K562 (cell line): Measurements from ENCODE around the gene ZNF316. TPM values are rescaled to one million over a fixed set of nuclear protein-coding genes. Genes with fewer than 3 reads are reported as not detected.

Experiments used
- ATAC-seq: fragments of 200-7000 bp; cut with Tn5 transposase; 3 replicates; pipeline ENCODE4 v1.9.1; 2020; ENCODE audit warnings: moderate library complexity
- BruUV-seq: library from RNA; stranded (reverse); fragments of 400-500 nt; replicated peaks from 2 replicates; lab custom pipeline; 2021; lab: Mats Ljungman, UMichigan
- CTCF ChIA-PET: fragments of 300-600 bp; formaldehyde crosslinking; extraction: SDS; loops from one replicate; lab custom pipeline; 2021; ENCODE audit warnings: low intra/inter-chr PET ratio; lab: Yijun Ruan, JAX
- POLR2A ChIA-PET: fragments of 300-600, 350-650 bp; sonication (Branson Sonifier 250); formaldehyde crosslinking; extraction: SDS; loops from one replicate; lab custom pipeline; 2021; ENCODE audit warnings: antibody characterized with exemption, inconsistent platforms; lab: Yijun Ruan, JAX
- DNase-seq, 4 experiments: peaks; one replicate each; pipeline versions ENCODE4 v3.0.0 to v3.0.0-alpha.2; 2011 to 2018; ENCODE audit warnings: low spot score in 3 of 4, mixed read lengths in 3 of 4; ENCODE audit errors: extremely low read depth in 1 of 4
- FAIRE-seq: peaks from 2 replicates; lab custom pipeline; 2011; peaks lifted over from hg19 to GRCh38; lab: Jason Lieb, UNC
- H2AFZ ChIP-seq: 2 replicates; pipeline ENCODE4 v1.6.0; 2011; ENCODE audit warnings: low read depth, low read length, control low read depth, inconsistent platforms
- H3K27ac ChIP-seq: fragments of 200-600 bp; 3 replicates; pipeline ENCODE4 v1.8.0; 2011; ENCODE audit warnings: low read depth, mild to moderate bottlenecking, control low read depth, inconsistent platforms, low read length, moderate library complexity, mixed read lengths; ENCODE audit errors: extremely low read depth
- H3K27me3 ChIP-seq, 2 experiments: fragments of 300-600 bp in 1 of 2; 2 replicates in 1 of 2; 3 replicates in 1 of 2; pipeline versions ENCODE4 v1.6.0 to v1.8.0; 2011; ENCODE audit warnings: inconsistent platforms in 2 of 2, low read length in 2 of 2, mild to moderate bottlenecking in 1 of 2, mixed read lengths in 1 of 2, moderate library complexity in 1 of 2; ENCODE audit not compliant: control insufficient read depth in 2 of 2, insufficient read depth in 2 of 2
- H3K36me3 ChIP-seq: fragments of 300-600 bp; 3 replicates; pipeline ENCODE4 v1.8.0; 2011; ENCODE audit warnings: mild to moderate bottlenecking, low read length, inconsistent platforms; ENCODE audit not compliant: control insufficient read depth, insufficient read depth
- H3K4me1 ChIP-seq, 2 experiments: fragments of 200-600 bp in 1 of 2; replicated peaks in 1 of 2; 2 replicates in 1 of 2; 3 replicates in 1 of 2; pipeline versions ENCODE4 v1.5.1 to v1.8.0; 2011; ENCODE audit warnings: inconsistent platforms in 2 of 2, low read length in 2 of 2, mild to moderate bottlenecking in 1 of 2, mixed read lengths in 1 of 2, moderate library complexity in 1 of 2; ENCODE audit not compliant: control insufficient read depth in 2 of 2, insufficient read depth in 2 of 2
- H3K4me2 ChIP-seq: 2 replicates; pipeline ENCODE4 v1.6.1; 2011; ENCODE audit warnings: low read length, control low read depth, inconsistent platforms, mixed read lengths; ENCODE audit not compliant: insufficient read depth
- H3K4me3 ChIP-seq: fragments of 200-600 bp; sonication (generic), shearing (Covaris generic); 2 replicates; pipeline ENCODE4 v1.5.1; 2016; ENCODE audit warnings: control low read depth, inconsistent platforms
- H3K79me2 ChIP-seq: fragments of 200-600 bp; 3 replicates; pipeline ENCODE4 v1.8.0; 2011; ENCODE audit warnings: low read length, inconsistent platforms; ENCODE audit not compliant: control insufficient read depth, insufficient read depth
- H3K9ac ChIP-seq, 2 experiments: 2 replicates each; pipeline versions ENCODE4 v1.6.0 to v1.6.1; 2011; ENCODE audit warnings: low read depth in 2 of 2, low read length in 2 of 2, control low read depth in 1 of 2, inconsistent platforms in 1 of 2, mild to moderate bottlenecking in 1 of 2, mixed read lengths in 1 of 2; ENCODE audit not compliant: insufficient read depth in 1 of 2
- H3K9me1 ChIP-seq: one replicate; pipeline ENCODE4 v1.6.0; 2011; ENCODE audit warnings: inconsistent platforms, mild to moderate bottlenecking, low read length, moderate library complexity; ENCODE audit not compliant: control insufficient read depth, insufficient read depth
- H3K9me3 ChIP-seq: replicated peaks from 2 replicates; pipeline ENCODE4 v1.5.1; 2011; ENCODE audit warnings: low read depth, low read length, inconsistent platforms; ENCODE audit not compliant: control insufficient read depth, insufficient read depth
- H4K20me1 ChIP-seq: replicated peaks from 2 replicates; pipeline ENCODE4 v1.6.1; 2011; ENCODE audit warnings: low read length, inconsistent platforms, mixed read lengths; ENCODE audit not compliant: control insufficient read depth, insufficient read depth
- MEF2A ChIP-seq: IDR thresholded peaks from 2 replicates; pipeline ENCODE4 v1.6.1; 2011; ENCODE audit warnings: low read depth, mild to moderate bottlenecking, low read length, moderate library complexity; ENCODE audit not compliant: control insufficient read depth
- NFIC ChIP-seq: fragments of 450-650 bp; IDR thresholded peaks from 2 replicates; pipeline ENCODE4 v1.6.1; 2017; ENCODE audit warnings: mild to moderate bottlenecking, inconsistent platforms
- NFIX ChIP-seq: fragments of 250-450 bp; sonication (Bioruptor Pico); IDR thresholded peaks from 2 replicates; pipeline ENCODE4 v1.4.0; 2020; ENCODE audit warnings: low read depth, mild to moderate bottlenecking, moderate library complexity
- ZNF512 ChIP-seq: IDR thresholded peaks from 2 replicates; pipeline ENCODE4 v1.6.1; 2016; ENCODE audit warnings: missing genetic modification characterization, missing compliant biosample characterization
- WGBS: fragments of 100-300 bp; shearing (Covaris generic); methylation state at CpG from one replicate; pipeline ENCODE4 v1.1.6; 2016; ENCODE audit warnings: low coverage, mixed read lengths; ENCODE audit not compliant: insufficient coverage; ENCODE audit errors: missing lambda C conversion rate; 5-methylcytosine and 5-hydroxymethylcytosine counted together
- in situ Hi-C: fragments of 300-500 bp; cut with MboI; formaldehyde crosslinking; loops from 4 replicates; pipeline ENCODE4 v1.15.0; 2018; ENCODE audit warnings: inconsistent platforms, mixed read lengths
- intact Hi-C: fragments of 100-400 bp; cut with micrococcal nuclease; formaldehyde crosslinking; loops from 2 replicates; pipeline ENCODE4 v1.14.2; 2022
- polyA plus RNA-seq, 8 experiments: library from polyadenylated mRNA; depleted of rRNA in 4 of 8; stranded (reverse) in 5 of 8; unstranded in 3 of 8; fragments of >200 nt; fragmentation: Nextera tagmentation in 2 of 8; fragmentation: Illumina TruSeq in 1 of 8; extraction: Ambion mirVana in 2 of 8; extraction: Trizol in 1 of 8; gene quantifications; 2 replicates each; pipeline versions ENCODE4 v1.2.1 to v1.2.3, GENCODE V29; 2011 to 2014; ENCODE audit warnings: inconsistent platforms in 1 of 8, missing spikeins in 1 of 8
- total RNA-seq, 7 experiments: library from RNA; depleted of rRNA in 6 of 7; stranded (reverse); fragments of >200 nt in 6 of 7; fragmentation: Illumina TruSeq in 2 of 7; extraction: Trizol in 2 of 7; gene quantifications; 2 replicates each; pipeline versions ENCODE4 v1.2.1 to v1.2.3, GENCODE V29; 2011 to 2021; ENCODE audit warnings: low replicate concordance in 1 of 7

Gene ZNF316
- total and polyA plus RNA-seq, 9 of the 15 experiments (the other 6 are each of a cell fraction or from before 2014, with no cell fraction given) = 0.10 to 34.0 (median 8.6) TPM

- no peak for DNase-seq
- Histone ChIP-seq H2AFZ (peak overlapping the region; percentile 23; the same call in 1 of the 2 replicates), H3K9ac (no peak overlapping the region), H3K27ac (no peak overlapping the region), H3K9me1 (no peaks in the 10 kb centered on the region), H3K79me2 (no peaks in the 10 kb centered on the region), H3K4me1 (peaks cover 0 to 17% of the 10 kb centered on the region in 2 experiments; a peak in 2 of 5 replicates), H3K9me3 (no peaks in the 10 kb centered on the region; the same call in 1 of the 2 replicates), H3K27me3 (peaks cover 26 to 53% of the 10 kb centered on the region in 2 experiments; a peak in 4 of 5 replicates), H3K4me2 (no peak overlapping the region), H3K4me3 (no peak overlapping the region), H4K20me1 (no peaks in the 10 kb centered on the region), H3K36me3 (no peaks in the 10 kb centered on the region)
- CTCF ChIA-PET = no interaction called here
- intact Hi-C loops = no loop called here
- peak; percentile 60; the same call in 1 of the 2 replicates for TF ChIP-seq ZNF512 (tag)
- no peak for TF ChIP-seq MEF2A
- in situ Hi-C loops = no loop called here
- POLR2A ChIA-PET = no interaction called here
- no TSS peak for BruUV-seq
- ATAC-seq = no peak
- 4% methylated on average over 2 of the region's 3 CpGs for WGBS
- no peak for FAIRE-seq
These were observed 12.9 kb upstream of the ZNF316 start for GRCh38 chr7:6624246-6624611.

GRCh38 chr7:6628045-6628444 lies 9.1 kb upstream of the ZNF316 start:
- H3K36me3 ChIP-seq = no peaks in the 10 kb centered on the region
- no peak for DNase-seq
- FAIRE-seq = no peak
- no peak for ATAC-seq
- BruUV-seq = no TSS peak
- in situ Hi-C loops (no loop called here), intact Hi-C loops (no loop called here)
- H3K4me3 ChIP-seq = no peak overlapping the region
- no peak overlapping the region for H3K27ac ChIP-seq
- no peaks in the 10 kb centered on the region for H3K79me2 ChIP-seq
- no peak overlapping the region for H3K4me2 ChIP-seq
- POLR2A ChIA-PET = no interaction called here
- no peak for TF ChIP-seq NFIX (CRISPR knock-in tag)
- TF ChIP-seq NFIC = peak; percentile 84
- TF ChIP-seq, all 486 proteins: peak for 1
- Histone ChIP-seq H2AFZ (no peak overlapping the region), H3K27me3 (peaks cover 2 to 21% of the 10 kb centered on the region in 2 experiments; a peak in 2 of 5 replicates), H3K9ac (no peak overlapping the region), H4K20me1 (no peaks in the 10 kb centered on the region), H3K4me1 (peaks cover 0 to 9% of the 10 kb centered on the region in 2 experiments; a peak in 1 of 5 replicates), H3K9me3 (no peaks in the 10 kb centered on the region; the same call in 1 of the 2 replicates), H3K9me1 (no peaks in the 10 kb centered on the region)
- CTCF ChIA-PET = no interaction called here
- 25% methylated on average over 6 of the region's 6 CpGs for WGBS
